HG03354 (cell line): Measurements from ENCODE around the gene ZNF750.

Source experiments
- ATAC-seq: cut with Tn5 transposase; IDR thresholded peaks from one replicate; pipeline ENCODE4 v1.9.1; 2021; ENCODE audit warnings: mild to moderate bottlenecking; ENCODE audit not compliant: unreplicated experiment, poor library complexity, severe bottlenecking

The ZNF750 gene

DNA sequence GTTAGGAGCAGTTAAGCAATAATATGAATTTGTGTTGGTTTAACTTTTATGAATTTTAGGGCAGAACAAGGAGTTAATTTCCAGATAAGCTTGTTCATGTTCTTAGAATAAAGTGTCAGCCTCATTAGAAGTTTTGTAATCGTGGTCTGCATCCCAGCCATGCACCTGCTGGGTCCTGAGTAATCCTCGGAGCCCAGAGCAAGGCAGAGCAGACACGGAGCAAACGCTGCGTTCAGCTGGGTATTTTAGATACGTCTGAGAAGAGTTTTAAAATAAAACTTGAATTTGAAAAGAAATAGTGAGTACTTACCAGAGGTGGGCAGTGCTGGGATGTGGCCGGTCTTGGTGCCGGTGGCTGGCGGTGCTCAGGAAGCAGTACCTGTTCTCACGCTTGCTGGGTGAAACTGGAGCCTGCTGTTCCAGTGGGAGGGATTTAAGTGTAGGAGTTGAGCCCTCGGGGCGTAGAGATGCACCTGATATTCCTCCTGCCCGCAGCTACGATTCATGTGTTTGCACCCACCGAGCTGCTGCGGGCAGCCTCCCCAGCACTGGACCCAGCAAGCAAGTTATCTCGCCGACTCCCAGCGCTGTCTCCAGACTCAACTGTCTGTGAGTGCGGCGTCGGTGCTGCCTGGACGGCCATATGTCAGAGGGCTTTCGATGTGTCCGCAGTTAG lies at the start of gene ZNF750:
Gene ZNF750, minus strand, starts transcription at position 406 of the 676 bp plus-strand sequence. CDS start 7,568 bp downstream, outside the sequence.
- ATAC-seq, result no peak

DNA sequence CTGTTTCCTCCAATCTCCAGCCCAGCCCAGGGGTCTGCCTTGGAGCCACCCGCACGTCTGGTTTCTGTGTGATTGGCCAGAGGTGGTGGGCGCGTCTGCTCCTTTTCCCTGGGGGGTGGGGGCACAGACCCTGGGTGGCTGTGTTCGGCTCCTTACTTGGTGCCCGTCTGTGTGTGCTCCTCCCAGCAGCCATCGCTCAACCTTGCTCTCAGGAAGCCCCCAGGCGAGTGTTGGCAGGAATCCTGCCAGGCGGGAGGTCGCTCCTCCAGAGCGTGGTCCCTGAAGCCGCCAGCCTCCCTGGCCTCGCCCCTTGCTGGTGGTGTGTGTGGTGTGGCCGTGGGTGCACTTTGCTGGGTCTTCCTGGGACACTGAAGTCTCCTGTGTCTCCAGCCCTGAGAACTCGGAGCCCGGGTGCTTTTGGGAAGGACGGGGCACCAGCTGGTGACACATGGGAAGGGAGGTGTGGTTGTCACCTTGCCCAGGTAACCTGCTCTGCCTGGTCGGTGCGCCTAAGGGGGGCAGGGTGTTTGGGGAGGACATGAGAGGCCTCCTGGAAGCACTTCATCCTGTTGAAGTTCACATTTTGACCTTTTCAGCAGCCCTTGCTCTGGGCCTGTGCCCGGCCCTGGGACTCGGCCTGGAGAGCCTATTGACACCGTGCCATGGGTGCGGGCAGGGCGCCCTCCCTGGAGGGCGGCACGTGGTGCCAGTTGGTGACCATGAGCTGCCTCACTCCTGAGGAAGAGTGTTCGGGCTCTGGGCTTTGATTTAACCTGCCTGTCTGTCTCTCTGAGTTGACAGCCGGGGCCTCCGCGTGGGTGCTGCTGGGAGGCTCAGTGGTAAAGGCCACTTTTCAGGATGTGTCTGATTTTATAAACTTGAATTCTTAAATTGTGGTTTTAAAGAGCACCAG lies 49.0 kb upstream of the ZNF750 start:
- ATAC-seq, result no peak

DNA sequence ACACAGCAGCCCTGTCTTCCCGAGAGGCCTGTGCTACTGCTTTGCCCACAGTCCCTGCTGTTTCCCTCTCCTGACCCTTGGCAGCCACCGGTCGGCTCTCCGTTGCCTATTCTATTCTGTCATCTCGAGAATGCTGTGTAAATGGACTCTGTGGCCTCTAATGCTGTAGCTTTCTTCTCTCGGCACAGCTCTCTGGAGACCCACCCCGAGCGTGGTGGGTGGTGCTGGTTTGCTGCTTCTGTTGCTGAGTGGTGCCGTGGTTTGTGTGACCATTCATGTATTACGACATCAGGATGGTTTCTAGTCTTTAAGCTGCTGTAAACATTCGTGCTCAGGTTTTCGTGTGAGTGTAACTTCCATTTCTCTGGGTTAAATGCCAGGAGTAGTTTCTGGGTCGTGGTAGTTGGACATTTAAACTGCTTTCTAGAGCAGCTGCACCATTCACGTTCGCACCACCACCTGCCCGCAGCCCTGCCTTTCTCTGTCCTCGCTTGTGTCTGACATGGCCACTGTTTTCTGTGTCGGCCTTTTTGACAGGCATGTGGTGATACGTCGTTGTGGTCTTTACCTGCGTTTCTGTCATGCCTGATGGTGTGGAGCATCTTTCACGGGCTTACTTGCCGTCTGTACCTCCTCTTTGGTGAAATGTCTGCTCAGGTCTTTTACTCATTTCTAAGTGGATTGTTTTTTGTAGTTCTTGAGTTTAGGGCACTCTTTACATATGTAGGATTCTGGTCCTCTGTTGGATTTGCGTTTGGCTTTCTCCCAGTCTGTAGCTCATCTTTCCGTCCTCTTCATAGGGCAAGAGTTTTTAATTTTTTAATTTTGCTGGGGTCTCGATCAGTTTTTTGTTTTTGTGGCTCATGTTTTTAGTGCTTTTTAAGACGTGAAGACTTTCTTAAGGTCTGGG lies 47.7 kb upstream of the ZNF750 start:
- ATAC-seq, result no peak

- ATAC-seq, result no peak
These were observed 45.1 kb upstream of the ZNF750 start for GRCh38 chr17:82884970-82885353.

GRCh38 chr17:82884341-82884969 lies 44.6 kb upstream of the ZNF750 start:
- ATAC-seq, result no peak

DNA sequence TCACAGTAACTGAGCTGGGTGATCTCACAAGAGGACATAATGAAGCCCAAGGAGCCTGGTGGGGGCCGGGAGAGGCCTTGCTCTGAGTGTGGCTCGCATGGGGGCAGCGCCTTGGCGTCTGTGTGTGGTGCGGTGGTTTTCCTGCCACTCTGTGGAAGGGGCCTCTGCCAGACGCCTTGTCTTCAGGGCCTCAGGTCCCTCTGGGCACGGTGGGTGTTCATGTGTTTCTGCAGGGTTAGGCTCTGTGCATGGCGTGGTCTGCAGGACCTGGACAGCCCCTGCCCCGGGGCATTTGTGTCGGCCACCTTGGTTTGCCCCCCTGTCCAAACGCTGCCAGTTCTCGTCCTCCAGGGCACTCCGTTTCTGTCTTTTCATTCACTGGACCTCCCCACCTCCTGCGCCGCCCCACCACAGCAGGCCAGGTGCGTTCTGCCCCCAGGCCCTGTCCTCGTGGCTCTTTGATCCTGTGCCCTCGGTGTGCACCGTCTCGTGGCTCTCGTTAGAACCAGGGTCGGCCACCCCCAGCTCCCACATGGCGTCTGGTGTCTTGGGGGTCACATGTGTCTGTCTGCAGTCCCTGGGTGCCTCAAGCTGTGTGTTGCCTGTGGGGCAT lies 43.7 kb upstream of the ZNF750 start:
- ATAC-seq, result no peak

- no peak for ATAC-seq
These were observed 43.0 kb upstream of the ZNF750 start for GRCh38 chr17:82882715-82883418.

DNA sequence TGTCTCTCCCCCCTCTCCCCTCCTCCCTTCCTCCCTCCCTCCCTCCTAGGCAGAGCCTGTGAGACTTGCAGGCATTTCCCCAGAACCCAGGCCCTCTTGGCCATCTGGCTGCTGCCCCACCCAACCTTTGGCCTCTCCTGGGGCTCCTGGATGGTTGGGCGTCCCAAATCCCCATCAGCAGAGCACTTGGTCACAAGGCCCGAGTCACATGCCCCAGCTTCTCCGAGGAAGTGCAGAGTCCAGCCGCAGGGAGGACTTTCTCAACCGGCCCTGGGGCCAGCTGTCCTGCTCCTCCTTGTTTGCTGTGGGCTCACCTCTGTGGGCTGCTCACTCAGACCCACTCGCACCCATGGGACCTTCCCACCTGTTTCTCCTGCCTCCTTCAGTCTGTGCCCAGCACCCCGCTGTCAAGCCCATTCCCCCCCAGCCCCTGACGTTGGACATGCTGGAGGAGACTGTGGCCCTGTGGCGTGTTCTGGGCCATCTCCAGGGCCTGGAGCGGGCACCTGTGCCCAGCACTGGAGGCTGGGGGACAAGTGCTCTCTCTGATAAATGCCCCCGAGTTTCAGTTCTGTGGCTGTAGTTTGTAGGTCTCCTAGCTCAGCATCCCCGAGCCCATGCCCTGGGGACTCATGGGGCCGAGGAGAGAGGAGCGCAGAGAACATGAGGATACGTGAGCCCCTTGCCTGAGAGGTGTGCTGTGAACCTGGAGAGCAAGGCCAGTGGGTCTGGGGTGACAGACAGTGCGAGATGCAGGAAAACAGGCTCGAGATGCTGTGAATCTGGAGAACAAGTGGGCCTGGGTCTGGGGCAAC lies 42.3 kb upstream of the ZNF750 start:
- ATAC-seq, result no peak

GRCh38 chr17:82881324-82881823 lies 41.6 kb upstream of the ZNF750 start:
- no peak for ATAC-seq

DNA sequence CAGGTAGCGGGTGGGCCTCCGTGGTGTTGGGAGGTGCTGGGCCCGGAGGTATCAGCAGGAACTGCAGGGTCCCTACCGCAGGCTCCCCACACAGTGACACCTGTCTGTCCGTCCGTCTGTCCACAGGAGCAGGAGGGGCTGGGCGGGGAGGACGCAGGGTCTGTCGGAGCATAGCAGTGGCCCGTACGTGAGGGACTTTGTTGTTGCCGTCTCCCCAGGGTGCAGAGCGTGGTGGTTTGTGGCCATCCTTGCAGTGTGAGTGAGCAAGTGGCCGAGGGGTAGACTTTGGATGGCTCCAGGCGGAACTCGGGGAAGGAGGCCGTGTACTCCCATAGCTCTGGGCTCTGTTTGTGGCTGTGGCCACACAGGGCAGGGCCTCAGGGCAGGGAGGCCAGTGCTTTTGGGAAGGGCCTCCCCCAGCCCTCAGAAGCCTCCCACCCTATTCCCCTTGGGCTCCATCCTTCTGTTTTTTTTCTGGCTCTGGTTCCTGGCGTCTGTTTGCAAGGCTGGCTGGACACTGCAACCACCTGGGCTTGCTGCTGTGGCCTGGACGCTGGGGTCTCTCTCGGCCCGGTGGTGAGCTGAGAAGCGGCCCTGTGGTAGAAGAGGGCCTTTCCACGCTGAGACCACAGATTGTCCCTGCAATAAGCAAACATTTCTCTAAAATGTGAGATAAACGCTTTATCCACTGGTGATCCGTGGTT lies 41.0 kb upstream of the ZNF750 start:
- ATAC-seq, result no peak

GRCh38 chr17:82879241-82879640 lies 39.4 kb upstream of the ZNF750 start:
- no peak for ATAC-seq

GRCh38 chr17:82878527-82878926 lies 38.7 kb upstream of the ZNF750 start:
- ATAC-seq, result no peak

- ATAC-seq, result no peak
These were observed 37.0 kb upstream of the ZNF750 start for GRCh38 chr17:82876602-82877379.

DNA sequence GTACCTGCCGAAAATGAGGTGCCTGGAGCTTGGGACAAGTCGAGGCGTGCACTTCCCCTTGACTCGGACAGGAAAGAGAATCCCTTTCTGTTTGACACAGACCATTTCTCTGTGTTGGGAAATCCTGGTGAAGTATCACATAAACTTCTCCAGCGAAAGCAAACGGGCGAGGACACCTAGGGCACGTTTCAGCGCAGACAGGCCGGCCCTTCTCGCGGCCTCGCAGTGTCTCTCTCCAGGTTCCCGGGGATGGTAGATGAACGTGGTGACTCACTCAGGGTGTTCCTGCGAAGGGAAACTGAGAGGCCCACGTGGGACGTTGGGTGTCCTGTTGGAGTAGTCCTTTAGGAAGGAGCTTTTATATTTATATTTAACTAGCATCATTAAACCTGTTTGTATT lies 36.3 kb upstream of the ZNF750 start:
- ATAC-seq, result no peak

- no peak for ATAC-seq
These were observed 35.6 kb upstream of the ZNF750 start for GRCh38 chr17:82875407-82875856.
